RCC 7860 (cell line): ENCODE results near the gene HRCT1.
"Not testable (repeated sequence)": the region's sequence is repeated elsewhere in the genome, so short reads cannot be mapped to it uniquely, and the experiment has no call there.

Source experiments
- DNase-seq: peaks from one replicate; pipeline ENCODE4 v3.0.0-alpha.2; 2015; ENCODE audit warnings: low spot score
- FAIRE-seq: peaks from 2 replicates; lab custom pipeline; 2012; peaks lifted over from hg19 to GRCh38; lab: Jason Lieb, UNC

Gene HRCT1

GRCh38 chr9:35892051-35892450 lies 14.0 kb upstream of the HRCT1 start:
- FAIRE-seq (no peak), DNase-seq (no peak)

DNA sequence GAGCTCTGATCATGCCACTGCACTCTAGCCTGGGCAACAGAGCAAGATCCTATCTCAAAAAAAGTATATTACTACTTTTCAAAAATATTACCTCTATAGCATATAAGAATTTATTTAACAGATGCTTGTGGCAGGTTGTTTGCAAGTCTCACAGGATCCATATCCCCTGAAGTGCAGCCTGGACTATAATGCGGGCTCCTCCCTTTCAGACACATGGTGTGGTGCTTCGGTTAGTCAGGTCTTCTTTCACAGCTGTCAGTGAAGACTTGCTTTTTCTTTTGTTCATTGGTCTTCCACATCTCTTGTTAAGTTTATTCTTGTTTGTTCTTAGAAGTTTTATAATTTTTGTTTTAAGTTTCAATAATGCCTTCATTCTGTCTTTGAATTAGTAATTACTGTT lies 9.4 kb upstream of the HRCT1 start:
- DNase-seq: no peak
- FAIRE-seq: no peak

GRCh38 chr9:35897376-35898099 lies 8.5 kb upstream of the HRCT1 start:
- not testable (repeated sequence) for DNase-seq, FAIRE-seq

DNA sequence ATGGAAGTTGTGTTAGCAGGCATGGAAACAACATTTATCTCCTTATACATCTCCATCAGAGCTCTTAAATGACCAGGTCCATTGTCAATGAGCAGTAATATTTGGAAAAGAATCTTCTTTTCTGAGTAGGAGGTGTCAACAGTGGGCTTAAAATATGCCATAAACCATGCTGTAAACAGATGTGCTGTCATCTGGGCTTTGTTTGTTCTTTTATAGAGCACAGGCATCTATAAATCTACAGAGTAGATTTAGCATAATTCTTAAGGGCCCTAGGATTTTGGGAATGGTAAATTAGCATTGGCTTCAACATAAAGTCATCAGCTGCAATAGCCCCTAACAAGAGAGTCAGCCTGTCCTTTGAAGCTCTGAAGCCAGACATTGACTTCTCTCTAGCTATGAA lies 7.7 kb upstream of the HRCT1 start:
- DNase-seq (no peak), FAIRE-seq (no peak)

GRCh38 chr9:35899021-35899420 lies 7.0 kb upstream of the HRCT1 start:
- no peak for FAIRE-seq

DNA sequence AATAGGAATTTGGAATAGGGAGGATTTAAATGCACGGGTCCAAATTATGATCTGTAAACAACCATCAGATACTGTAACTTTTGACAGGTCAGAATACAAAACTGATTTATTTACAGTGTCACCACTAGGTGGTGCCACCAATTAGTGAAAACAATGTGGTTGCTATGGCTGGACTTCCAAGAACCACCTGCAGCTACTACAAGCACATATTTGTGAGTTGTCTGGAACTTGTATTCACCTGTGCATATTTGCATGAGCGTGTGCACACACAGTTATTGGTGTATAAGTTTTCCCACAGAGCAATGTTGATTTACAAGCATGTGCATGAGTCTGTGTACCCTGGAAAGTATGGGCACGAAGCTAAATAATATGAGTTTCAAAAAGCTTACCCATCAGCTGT lies 3.0 kb upstream of the HRCT1 start:
- FAIRE-seq (peak; percentile 79), DNase-seq (peak; percentile 37)

More at GRCh38 chr9:35899021-35899420, 7.0 kb upstream of the HRCT1 start:
- no peak for DNase-seq

- DNase-seq (no peak), FAIRE-seq (no peak)
Measured at GRCh38 chr9:35904338-35904737, 1.7 kb upstream of the HRCT1 start.

DNA sequence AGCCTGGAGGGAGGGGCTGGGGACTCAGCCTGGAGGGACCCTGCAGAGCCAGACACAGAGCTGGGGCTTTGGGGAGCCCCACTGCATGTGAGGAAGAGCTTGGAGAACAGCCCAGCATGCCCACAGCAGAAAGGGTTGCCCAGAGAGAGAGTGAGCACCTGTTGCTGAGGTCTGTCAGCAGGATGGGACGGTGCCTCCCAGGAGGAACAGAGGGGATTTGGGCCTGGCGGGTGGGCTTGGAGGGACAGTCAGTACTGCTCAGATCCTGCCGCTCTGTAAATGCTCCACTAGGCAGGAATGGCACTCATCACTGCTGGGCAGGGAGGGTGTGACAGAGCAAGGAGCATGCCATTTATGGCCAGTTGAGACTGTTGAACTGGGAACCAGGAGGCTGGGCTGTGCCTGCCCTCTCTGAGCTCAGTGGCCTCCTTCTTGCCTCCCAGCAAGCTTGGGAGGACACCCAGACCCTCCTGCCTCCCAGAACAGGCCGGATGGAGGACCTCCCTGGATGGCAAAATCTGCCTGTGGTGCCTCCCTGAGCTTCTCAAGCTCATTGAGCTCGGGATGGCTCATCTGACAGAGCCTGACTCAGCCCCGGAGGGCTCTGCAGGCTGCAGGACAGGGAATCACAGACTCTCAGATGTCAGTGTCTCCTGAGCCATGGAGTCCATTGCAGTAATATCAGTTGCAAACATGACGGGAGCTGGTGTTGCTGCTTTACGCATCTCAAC lies 786 bp upstream of the HRCT1 start:
- FAIRE-seq: no peak
- DNase-seq: peak; percentile 42

DNA sequence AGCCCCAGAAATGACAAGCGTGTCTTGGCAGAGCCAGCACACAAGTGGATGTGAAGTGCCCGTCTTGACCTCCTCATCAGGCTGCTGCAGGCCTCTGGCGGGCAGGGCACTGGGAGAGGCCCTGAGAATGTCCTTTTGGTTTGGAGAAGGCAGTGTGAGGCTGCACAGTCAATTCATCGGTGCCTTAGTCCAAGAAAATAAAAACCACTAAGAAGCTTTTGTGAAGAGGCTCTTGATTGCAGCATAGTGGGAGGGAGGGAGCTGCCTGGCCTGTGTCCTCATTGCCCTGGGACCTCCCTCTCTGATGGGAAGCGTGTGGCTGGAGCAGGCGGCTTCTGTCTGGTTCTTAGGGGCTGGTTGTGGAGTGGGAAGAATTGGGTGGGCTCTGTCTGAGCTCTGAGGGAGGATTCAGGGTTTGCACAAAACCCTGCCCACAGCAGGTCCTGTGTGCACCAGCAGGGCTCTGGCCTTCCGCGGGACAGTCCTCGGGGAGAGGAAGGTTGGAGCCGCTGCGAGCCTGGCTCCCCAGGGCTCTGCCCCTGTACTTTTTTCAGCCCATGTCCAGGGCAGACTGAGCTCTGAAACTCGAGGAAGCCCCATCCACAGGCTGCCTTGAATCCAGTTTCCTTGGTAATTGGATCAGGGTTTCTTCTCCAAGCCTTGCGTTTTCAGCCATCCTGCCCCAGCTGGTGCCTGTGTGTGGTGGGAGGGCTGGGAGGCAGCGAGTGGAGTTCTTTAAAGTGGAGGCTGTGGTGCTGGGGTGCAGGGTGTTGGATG lies 1.1 kb downstream of the HRCT1 start:
- DNase-seq: peak; percentile 32
- no peak for FAIRE-seq

- FAIRE-seq: peak; percentile 88
- peak; percentile 90 for DNase-seq
Measured at GRCh38 chr9:35907711-35908503, 1.9 kb downstream of the HRCT1 start.

DNA sequence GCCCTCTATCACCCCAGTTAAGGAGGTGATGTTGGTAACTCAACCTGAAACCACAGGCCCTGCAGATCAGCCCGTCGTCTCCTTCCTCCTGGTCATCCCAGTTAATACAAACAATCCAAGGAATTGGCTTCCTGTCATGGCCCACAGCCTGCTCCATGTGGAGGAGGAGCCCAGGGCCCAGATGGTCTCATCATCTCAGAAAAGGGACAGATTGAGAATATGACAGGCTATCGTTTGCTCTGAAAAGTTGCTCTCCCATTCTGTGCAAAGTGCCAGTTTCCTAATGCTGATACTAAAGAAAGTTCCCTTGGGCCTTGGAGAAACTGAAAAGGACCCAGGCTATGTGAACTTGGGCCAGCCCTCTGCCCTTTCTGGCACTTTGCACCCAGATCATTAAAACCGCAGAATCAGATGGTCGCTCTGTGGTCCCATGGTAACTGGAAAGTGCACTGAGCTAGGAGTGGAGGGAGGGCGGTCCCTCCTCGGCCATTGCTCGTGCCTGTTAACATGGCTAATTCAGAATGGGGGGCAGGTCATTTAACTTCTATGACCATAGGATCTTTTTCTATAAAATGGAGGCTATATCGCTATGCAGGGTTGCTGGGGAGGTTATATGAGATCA lies 2.6 kb downstream of the HRCT1 start:
- FAIRE-seq (no peak), DNase-seq (peak; percentile 82)

DNA sequence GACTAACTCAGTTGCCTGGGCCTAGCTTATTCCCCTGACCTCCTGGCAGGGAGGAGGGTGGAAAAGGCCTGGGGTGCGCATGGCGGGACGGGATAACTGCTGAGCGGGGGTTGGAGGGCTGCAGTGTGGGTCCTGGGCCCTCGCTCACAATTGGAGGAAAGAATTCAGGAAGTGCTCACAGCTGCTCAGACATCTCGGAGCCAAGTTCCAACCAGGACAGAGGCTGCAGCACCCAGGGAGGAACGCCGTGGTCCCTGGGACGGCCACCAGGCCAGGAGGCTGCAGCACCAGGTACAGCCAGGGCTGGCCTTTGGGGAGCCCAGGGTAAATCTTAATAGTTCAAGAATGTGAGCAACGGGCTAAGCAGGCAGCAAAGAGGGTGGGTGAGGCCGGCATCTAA lies 3.3 kb downstream of the HRCT1 start, which contains the start of gene SPAAR:
SPAAR (plus strand) TSS at position 217 of the 400 bp plus-strand sequence. CDS start 974 bp downstream, outside the sequence.
- DNase-seq (no peak), FAIRE-seq (no peak)

- FAIRE-seq: no peak
Measured at GRCh38 chr9:35909687-35910612, 3.9 kb downstream of the HRCT1 start.

DNA sequence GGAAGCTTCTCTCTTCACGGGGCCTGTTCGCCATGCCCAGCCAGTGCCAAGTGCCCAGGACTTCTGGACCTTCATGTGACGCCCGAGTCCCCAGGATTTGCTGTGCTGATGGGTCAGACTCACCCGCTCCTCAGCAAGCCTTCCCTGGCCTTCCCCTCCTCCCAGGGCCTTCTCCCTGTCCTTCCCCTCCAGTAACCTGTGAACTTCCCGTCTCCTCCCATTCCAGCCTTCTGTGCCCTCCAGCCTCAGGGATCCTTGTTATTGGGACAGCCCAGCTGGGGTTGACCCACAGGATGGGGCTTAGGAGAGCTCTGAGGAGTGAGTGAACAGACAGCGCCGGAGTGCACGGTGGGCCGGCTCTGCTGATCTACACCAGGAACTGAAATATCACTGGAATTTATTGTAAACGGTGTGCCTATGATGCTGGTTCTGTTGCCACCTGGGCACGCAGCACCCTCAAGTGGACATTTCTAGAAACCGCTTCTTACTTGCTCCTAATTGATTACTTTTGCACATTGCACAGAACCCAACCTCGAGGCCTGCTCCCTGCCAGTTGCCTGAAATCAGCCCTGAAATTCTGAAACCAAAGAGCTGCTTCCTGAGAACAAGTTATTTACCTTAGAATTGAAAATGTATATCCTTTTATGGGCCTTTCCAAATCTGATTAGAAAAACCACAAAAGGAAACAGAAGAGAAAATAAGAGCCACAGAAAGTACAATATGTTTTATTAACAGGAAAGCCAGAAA lies 4.8 kb downstream of the HRCT1 start:
- peak; percentile 51 for DNase-seq
- FAIRE-seq: no peak

More at GRCh38 chr9:35909687-35910612, 3.9 kb downstream of the HRCT1 start:
- DNase-seq: no peak

DNA sequence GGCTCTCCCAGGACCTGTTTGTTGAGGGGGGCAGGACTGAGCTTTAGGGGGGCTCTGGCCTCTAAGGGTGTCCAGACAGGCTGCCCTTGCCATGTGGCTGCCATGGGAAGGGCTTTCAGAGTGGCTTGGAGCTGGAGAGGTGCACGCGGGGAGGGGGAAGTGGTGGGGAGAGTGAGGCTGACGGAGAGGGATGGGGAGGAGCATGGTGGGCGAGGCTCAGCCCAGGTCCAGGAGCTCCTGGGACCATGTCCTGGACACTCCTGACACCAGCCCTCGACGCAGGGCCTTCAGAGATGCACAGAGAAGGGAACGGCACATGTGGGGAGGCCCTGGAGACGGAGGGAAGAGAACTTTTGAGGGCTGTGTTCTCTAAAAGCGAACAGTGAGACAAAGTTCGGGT lies 5.7 kb downstream of the HRCT1 start:
- FAIRE-seq: no peak

DNA sequence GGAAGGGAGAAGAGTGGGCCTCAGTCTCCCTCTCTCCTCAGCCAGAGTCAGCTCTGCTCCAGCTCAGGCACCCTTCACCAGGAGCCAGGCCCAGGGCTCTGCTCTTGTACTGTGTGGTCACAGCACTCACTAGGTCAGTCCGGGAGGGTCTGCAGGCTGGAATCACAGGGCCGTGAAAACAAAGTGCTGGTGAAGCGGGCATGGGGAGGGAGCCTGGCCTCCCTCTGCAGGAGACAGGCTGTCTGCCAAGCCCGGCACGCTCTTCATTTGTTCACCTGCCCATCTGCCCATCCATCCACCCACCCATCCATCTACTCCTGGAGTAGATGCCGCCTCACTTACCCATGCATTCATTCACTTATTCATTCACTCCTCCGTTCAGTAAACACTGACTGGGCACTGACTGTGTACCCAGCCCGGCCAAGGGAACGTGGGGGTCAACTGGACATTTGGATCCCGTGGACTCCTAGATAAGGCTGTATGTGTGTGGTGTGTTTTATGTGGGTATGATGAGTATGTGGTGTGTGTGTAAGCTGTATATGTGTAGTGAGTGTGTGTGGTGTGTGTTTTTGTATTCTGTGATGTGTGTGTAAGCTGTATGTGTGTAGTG lies 6.9 kb downstream of the HRCT1 start:
- no peak for FAIRE-seq
- DNase-seq: no peak

More for the DNA sequence above, 5.7 kb downstream of the HRCT1 start:
- no peak for DNase-seq

- not testable (repeated sequence) for FAIRE-seq
Measured at GRCh38 chr9:35913429-35913828, 7.4 kb downstream of the HRCT1 start.

GRCh38 chr9:35914301-35914807 lies 8.4 kb downstream of the HRCT1 start:
- no peak for FAIRE-seq
- no peak for DNase-seq

More at GRCh38 chr9:35913429-35913828, 7.4 kb downstream of the HRCT1 start:
- not testable (repeated sequence) for DNase-seq
